Glomerular visceral epithelial cell (primary cell): ENCODE data around the gene BCAM.
A peak's percentile ranks its signal among the peaks of the same experiment; 100 is the strongest.
"Not testable (repeated sequence)": the region's sequence is repeated elsewhere in the genome, so short reads cannot be mapped to it uniquely, and the experiment has no call there.

Experiments
- DNase-seq: peaks from one replicate; pipeline ENCODE4 v3.0.0-alpha.2; 2016; ENCODE audit errors: extremely low spot score

BCAM gene

DNA sequence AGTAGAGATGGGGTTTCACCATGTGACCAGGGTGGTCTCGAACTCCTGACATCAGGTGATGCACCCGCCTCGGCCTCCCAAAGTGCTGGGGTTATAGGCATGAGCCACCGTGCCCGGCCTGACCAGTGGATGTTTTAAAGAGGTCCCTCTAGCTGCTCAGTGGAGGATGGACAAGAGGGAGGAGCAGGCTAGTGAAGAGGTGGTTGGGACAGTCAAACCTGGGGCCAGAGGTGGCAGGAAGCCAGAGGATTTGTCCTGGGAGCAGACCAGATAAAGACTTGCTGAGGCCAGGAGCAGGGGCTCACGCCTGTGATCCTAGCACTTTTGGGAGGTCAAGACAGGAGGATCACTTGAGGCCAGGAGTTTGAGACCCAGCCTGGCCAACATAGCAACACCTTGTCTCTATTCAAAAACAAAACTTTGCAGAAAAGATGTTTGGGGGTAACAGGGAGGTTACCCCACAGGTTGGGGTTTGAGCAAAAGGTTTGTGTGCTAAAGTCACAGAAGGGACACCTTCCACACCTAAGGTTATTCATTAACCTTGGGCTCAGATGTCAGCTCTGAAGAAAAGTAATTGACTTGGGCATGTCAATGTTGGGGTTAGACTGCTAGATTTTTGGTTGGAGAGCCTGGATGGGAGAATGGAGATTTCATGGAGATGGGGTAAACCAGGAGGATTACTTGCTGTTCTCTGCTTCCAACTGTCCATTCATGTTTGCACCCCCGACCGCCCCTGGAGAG lies 9.0 kb downstream of the BCAM start:
- no peak for DNase-seq

DNA sequence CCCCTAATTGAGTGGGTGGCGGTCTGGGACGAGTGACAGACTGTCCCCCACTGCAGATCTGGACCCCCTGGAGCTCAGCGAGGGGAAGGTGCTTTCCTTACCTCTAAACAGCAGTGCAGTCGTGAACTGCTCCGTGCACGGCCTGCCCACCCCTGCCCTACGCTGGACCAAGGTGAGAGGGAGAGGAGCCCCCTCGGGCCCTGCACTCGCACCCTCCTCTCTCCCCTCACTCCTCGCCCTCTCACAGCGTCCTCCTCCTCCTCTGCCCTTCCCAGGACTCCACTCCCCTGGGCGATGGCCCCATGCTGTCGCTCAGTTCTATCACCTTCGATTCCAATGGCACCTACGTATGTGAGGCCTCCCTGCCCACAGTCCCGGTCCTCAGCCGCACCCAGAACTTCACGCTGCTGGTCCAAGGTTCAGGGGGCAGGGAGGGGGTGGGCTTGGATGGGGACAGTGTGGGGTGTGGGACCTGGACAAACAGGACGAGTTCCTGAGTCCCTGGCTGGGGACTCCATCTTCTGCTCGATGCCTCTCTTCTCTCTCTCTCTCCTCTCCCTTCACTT lies 9.6 kb downstream of the BCAM start:
- no peak for DNase-seq

DNA sequence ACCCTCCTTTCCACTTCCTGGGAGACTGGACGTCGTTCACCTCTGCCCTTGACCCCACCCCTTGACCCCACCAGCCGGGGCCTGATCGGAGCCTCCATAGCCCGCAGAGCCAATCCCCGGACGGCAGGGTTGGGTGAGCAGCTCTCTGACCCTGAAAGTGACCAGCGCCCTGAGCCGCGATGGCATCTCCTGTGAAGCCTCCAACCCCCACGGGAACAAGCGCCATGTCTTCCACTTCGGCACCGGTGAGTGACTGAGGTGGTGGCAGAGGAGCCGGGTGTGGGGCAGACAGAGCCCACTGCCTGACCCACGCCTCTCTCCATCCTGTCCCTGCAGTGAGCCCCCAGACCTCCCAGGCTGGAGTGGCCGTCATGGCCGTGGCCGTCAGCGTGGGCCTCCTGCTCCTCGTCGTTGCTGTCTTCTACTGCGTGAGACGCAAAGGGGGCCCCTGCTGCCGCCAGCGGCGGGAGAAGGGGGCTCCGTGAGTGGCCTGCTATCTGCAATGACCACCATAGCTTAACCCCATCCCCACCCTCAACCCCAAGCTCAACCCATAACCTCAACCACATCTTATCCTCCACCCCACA lies 10.4 kb downstream of the BCAM start:
- no peak for DNase-seq

DNA sequence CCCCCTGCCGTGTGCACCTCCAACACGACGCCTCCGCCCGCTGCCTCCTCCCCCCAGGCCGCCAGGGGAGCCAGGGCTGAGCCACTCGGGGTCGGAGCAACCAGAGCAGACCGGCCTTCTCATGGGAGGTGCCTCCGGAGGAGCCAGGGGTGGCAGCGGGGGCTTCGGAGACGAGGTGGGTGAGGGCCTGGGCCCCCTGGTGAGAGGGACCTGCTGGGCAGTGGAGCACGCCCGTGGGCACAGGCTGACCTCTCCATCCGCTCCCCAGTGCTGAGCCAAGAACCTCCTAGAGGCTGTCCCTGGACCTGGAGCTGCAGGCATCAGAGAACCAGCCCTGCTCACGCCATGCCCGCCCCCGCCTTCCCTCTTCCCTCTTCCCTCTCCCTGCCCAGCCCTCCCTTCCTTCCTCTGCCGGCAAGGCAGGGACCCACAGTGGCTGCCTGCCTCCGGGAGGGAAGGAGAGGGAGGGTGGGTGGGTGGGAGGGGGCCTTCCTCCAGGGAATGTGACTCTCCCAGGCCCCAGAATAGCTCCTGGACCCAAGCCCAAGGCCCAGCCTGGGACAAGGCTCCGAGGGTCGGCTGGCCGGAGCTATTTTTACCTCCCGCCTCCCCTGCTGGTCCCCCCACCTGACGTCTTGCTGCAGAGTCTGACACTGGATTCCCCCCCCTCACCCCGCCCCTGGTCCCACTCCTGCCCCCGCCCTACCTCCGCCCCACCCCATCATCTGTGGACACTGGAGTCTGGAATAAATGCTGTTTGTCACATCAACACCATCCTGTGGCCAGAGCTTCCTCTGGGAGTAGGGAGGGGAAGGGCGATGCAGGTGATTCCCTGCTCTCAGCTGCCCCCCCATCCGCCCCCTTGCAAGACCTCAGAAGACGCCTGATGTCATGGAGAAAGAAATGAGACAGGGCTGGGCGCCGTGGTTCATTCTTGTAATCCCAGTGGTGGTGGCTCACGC lies 12.0 kb downstream of the BCAM start:
- no peak for DNase-seq

DNA sequence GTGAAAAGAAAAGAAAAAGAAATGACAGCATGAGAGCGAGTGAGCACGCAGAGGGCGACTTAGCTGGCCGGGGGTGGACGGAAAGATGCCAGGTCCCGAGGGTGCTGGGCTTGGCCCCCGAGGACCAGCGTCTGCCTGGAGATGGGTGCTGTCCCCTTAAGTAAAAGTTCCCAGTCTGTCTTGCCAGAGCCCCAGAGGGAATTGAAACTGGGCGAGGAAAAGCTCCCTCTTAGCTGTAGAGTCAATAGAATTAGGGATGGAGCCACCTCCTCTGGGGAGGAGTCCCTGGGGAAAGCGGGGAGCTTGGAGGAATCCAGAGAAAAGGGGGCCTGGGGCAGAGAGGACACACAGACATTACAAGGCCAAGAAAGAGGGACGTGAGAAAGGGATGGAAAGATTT lies 13.3 kb downstream of the BCAM start:
- no peak for DNase-seq

DNA sequence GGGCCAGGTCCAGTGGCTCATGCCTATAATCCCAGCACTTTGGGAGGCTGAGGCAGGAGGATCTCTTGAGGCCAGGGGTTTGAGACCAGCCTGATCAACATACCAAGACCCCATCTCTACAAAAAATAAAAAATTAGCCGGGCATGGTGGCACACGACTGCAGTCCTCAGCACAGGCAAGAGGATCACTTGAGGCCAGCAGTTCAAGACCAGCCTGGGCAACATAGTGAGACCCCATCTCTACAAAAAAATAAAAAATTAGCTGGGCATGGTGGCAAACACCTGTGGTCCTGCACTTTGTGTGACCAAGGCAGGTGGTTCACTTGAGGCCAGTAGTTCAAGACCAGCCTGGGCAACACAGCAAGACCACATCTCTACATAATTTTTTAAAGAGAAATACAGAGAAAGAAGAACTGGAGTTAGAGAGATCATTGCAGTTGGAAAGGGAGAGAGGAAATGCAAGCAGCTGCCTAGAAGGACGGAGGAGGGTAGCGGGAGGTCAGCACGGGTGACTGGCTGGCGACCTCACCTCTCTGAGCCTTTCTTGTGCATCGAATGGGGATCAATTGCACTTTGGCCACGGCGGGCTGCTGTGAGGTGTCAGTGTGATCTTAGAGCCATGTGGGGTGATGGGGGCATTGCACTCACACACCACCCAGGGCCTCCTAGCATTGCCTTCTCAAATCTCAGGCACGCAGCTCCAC lies 13.9 kb downstream of the BCAM start:
- DNase-seq, result no peak

DNA sequence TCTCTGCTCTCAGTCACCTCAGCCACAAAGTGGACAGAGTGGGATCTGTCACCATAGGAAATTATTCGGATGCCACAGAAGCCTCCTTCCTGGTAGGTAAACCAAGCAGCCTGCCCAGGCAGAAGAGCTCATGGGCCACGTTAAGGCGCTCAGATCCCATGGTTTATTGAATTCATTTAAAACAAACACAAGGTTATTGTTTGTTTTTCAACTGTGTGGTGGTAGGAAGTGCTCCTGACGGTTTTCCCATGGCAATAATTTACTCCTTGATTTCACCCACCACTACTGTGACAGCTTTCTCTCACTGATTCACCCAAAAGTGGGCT lies 14.4 kb downstream of the BCAM start:
- DNase-seq, result no peak

DNA sequence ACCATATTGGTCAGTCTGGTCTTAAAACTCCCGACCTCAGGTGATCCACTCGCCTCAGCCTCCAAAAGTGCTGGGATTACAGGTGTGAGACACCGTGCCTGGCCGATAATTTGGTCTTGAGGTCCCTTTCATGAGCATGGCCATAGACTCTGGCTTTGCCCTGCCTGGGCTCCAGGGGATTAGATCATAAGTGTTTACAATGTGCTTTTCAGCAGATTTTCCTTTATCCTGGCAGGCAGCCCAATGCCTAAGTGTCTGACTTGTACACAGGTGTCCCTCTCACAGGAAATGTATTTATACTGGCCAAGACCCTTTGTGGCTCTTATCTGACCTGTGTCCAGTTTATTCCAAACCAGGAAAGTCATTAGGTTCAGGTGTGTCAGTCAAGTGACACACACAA lies 15.9 kb downstream of the BCAM start:
- DNase-seq, result no peak

DNA sequence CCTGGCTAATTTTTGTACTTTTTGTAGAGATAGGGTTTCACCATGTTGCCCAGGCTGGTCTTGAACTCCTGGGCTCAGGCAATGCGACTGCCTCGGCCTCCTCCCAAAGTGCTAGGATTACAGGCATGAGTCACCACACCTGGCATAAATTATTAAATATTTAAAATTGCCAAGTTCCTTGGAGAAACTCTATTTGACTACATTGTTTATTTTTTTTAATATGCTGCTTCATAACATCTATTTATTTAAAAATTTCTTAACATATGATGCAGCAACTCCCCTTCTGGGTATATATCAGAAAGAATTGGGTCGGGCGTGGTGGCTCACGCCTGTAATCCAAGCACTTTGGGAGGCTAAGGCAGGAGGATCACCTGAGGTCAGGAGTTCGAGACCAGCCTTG lies 24.0 kb downstream of the BCAM start:
- not testable (repeated sequence) for DNase-seq

DNA sequence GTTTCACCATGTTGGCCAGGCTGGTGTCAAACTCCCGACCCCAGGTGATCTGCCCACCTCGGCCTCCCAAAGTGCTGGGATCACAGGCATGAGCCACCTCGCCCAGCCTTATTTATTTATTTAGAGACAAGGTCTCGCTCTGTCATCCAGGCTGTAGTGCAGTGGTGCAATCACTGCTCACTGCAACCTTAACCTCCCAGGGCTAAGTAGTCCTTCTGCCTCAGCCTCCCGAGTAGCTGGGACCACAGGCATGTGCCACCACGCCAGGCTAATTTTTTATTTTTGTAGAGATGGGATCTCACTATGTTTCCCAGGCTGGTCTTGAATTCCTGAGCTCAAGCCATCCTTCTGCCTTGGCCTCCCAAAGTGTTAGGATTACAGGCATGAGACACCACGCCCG lies 25.5 kb downstream of the BCAM start:
- DNase-seq, result not testable (repeated sequence)

DNA sequence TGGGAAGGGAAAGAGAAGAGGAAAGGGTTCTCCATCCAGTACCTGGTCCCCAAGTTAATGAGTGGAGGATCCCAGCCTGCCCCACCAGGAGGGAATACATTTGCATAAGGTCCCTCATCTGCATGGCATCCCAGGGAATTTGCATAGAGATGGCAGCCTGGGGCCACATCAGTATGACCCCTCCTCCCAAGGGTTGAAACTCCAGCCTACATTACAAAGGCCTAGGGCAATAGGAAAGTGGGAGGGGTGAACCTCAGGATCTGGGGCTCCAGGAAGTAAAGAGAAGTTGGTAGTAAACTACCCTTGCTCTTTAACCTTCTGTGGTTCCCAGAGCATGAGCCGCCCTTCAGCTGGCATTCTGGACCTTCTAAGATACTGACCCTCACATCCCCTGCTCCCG lies 30.4 kb downstream of the BCAM start:
- DNase-seq, result no peak

DNA sequence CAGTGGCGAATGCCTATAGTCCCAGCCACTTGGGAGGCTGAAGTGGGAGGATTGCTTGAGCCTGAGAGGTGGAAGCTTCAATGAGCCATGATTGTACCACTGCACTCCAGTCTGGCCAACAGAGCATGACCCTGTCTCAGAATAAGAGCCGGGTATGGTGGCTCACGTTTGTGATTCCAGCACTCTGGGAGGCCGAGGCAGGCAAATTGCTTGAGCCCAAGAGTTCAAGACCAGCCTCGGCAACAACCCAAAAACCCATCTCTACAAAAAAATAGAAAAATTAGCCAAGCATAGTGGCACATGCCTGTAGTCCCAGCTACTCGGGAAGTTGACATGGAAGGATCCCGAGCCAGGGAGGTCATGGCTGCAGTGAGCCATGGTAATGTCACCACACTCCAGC lies 31.9 kb downstream of the BCAM start:
- DNase-seq, result no peak

DNA sequence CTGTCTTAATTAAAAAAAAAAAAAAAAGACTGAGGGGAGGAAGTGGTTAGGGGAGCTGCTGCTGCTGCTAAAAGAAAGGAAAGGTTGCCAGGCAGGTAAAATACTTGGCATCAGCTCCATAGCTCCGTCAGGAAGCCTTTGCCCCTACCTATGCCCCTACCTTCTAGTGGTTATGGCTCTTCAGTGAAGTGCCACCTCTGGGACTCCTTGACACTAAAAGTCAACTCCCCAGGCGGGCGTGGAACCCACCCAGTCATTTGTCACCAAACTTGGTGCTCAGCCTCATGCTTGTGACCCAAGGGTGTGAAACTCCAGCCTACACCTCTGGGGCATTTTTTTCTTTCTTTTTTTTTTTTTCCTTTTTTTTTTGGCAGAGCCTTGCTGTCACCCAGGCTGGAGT lies 32.3 kb downstream of the BCAM start:
- no peak for DNase-seq

DNA sequence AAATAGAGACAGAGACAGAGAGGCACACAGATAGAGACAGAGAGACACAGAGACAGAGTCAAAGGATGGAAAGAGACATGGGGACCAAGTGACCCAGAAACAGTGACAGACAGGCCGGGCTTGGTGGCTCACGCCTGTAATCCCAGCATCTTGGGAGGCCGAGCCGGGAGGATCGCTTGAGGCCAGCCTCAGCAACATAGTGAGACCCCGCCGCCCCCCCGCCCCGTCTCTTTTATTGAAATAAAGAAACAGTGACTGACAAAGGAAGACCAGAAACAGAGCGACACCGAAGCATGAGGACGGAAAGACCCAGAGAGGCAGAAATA lies 36.3 kb downstream of the BCAM start:
- no peak for DNase-seq

DNA sequence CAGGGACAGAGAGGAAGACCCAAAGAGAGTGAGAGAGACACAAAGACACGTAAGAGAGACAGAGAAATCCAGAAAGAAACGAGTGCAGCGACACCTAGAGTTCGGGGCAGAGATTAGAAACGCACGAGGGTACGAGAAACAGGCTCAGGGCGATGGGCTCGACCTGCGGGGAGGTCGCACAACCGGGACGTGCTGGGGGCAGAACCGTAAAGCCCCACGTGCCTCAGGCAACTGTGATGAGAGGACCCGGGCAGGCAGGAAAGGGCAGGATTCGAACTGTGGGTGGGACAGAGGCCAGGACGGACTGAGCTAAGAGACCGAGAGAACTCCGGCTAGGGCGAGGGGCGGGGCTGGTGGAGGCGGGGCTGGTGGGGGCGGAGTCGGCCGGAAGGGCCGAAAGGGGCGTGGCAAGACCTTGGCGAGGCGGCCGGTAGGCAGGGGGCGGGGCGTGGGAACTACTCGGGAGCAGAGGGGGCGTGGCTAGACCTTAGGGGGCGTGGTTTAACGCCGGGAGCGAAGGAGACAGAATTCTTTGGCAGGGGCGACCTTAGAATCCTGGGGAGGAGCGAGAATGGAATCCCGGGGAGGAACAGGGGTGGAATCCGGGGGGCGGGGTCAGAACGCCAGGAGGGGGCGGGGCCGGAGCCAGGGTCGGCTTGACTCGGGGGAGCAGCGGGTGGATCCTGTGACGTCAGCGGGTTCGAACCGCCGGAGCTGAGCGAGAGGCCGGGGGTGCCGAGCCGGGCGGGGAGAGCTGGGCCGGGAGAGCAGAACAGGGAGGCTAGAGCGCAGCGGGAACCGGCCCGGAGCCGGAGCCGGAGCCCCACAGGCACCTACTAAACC lies 36.9 kb downstream of the BCAM start, which contains the start of gene NECTIN2:
NECTIN2 (plus strand) TSS at position 686 of the 843 bp plus-strand sequence. CDS start 229 bp downstream, outside the sequence.
- DNase-seq, result peak; percentile 100

DNA sequence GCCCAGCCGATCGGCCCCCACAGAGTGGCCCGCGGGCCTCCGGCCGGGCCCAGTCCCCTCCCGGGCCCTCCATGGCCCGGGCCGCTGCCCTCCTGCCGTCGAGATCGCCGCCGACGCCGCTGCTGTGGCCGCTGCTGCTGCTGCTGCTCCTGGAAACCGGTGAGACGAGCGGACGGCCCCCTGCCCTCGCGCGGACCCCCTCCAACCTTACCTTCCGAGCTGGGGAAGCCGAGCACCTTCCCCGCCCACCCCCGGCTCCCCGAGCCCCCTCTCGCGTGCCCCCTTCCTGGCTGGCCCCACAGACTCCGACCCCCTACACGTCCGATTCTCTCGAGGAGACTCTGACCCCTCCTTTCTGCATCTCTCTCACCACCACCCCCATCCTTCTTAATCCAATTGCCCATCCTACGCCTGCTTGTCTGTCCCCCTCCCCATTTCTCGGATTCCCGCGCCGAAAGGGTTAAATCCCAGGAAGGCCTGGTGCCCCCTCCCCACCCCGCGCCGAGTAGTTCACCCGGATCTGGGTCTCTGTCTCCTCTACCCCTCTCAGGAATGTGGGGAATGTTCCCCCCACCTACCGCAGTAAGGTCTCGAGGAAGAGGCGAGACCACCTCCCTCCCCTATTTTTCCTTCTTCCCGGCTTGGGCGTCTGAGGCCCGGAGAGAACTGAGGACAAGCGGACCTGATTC lies 37.7 kb downstream of the BCAM start:
- peak; percentile 54 for DNase-seq

DNA sequence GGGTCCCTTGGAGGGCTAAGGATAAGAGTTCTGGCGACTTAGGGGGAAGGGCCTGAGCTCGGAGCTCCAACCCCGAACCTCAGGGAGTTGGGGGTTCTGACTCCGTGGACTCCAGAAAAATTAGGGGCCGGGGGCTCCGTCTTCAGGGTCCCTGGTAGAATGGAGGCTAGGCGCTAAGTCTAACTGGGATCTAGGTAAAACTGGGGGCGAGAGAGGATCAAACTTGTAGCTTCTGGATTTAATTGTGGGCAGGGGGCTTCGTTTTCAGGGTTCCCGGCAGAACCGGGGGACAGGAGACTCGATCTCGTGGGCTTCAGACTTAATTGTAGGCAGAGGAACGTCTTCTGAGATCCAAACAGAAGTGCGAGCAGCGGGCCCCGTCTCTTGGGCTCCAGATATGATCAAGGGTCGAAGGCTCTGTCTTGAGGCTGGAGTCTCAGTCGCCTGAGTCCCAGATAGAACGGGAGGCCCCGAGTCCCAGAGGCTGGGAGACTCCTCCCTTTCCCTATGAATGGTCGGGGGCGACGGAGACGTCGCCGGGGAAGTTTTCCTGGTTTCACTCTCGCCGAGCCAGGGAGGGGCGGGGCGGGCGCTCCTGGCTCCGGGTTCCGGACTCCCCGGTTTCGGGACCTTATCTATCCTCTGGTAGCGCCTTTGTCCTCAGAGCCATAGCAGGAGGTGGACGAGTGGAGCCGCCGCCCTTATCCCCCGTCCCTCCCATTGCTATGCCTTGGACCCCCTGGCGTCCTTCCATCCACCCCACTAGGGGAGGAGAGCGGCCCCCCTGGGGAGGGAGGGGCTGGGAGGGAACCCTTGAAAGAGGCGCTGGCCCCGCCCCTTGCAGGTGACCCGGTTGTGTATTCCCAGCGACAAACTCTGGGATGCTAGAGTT lies 38.5 kb downstream of the BCAM start:
- peak; percentile 78 for DNase-seq

DNA sequence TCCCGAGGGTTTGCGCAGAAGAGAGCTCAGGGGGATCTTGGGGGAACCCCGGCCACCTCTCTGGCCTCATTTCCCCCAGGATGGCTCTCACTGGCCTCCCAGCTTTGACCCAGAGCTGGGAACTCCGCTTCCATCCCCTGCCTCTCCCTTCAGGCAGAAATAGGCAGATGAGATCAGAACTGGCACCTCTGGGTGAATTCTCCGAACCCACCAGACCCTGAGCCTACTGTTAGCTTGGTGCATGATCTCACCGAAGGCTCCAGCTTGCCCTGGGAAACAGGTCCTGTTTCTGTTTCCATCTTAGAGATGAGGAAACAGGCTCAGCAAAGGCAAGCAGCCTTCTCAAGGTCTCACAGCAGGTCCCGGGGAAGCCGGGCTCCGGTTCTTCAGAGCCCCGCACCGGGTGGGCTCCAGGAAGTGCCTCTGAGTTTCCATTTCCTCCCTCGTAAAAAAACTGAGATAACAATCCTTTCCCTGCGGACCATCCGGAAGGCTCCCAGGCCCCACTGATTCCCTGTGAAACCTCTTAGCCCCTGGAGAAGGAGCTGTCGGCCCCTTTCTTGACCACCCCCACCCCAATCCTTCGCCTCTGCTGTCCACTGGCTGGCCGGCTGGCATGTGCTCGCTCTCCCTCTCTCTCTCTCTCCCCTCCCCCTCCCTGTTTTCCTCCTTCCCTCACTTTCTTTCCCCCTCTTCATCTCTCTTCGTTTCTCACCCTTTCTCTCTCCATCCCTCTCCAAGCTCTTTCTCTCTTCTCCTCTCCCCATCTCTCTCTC lies 39.3 kb downstream of the BCAM start:
- peak; percentile 74 for DNase-seq
